HG02884 (cell line): ENCODE results near the gene CTCF.

ENCODE experiments used
- ATAC-seq: cut with Tn5 transposase; IDR thresholded peaks from one replicate; pipeline ENCODE4 v1.9.1; 2021; ENCODE audit warnings: mild to moderate bottlenecking, moderate library complexity; ENCODE audit not compliant: unreplicated experiment

Gene CTCF

DNA sequence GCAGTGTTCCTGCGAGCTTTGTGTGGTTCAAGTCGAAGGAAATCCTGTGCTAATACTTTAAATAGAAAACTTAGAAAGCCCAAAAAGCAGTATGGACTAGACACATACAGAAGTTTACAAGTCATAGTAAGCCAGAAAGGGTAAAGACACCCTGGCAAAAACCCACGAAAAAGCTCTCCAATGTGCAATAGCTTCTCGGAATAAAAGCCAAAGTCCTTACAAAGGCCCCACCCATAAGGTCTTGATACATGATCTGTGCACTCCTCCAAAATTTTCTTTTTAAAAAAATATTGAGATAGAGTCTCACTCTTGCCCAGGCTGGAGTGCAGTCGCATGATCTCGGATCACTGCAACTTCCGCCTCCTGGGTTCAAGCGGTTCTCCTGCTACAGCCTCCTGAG lies 114.6 kb downstream of the CTCF start:
- no peak for ATAC-seq

DNA sequence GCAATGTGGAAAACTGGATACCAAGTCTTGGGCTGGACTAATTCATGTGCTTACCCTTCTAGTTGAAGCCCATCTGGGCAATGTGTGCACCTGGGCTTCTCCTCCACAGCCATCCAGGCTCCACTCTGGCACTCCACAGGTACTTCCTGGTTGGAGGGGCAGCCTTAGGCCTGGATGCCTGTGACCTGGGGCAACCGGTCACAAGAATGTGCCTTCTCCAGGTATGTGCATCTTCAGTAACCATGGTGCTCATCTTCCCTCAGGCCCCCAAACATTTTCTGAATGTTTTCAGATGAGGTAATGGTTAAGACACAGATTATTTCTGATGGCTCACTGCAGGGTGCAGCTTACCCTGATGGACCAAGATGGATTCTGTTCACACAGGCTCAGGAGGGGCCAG lies 115.4 kb downstream of the CTCF start:
- no peak for ATAC-seq

DNA sequence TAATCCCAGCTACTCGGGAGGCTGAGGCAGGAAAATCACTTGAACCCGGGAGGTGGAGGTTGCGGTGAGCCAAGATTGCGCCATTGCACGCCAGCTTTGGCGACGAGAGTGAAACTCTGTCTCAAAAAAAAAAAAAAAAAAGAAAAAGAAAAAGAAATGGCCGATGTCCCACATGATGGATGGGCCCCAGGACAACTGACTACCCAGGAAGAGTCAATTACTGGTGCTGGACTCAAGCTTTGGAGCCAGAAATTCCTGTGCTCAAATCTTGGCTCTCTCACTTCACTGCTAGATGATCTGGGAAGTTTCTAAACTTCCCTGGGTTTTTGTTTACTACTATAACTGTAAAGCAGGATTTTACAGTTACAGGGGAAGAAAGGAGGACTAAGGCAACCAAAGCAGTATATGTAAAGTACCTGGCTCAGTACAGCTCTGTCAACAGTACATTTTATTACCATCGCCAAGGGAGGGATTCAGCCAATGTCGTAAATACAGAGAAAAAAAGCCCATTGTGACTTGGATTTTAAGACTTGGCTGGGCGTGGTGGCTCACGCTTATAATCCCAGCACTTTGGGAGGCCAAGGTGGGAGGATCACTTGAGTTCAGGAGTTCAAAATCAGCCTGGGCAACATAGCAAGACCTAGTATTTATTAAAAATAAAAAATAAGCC lies 116.2 kb downstream of the CTCF start:
- no peak for ATAC-seq

- no peak for ATAC-seq
These were observed 117.9 kb downstream of the CTCF start for GRCh38 chr16:67679935-67680897.

DNA sequence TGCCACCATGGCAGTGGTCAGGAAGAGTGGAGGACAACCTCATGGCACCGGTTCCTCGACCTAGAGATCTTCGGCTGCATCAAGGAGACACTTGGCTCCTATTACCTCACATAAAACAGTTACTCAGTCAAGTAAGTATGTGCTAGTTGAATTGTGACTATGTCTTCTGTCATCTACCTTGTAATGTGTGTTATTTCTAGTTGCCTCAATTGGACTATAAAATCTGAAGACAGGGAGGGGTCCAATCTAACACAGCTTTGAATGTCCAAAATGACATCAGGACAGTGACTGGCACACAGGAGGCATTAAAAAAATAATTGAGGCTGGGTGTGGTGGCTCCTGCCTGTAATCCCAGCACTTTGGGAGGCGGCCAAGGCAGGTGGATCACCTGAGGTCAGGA lies 121.4 kb downstream of the CTCF start:
- ATAC-seq: no peak

DNA sequence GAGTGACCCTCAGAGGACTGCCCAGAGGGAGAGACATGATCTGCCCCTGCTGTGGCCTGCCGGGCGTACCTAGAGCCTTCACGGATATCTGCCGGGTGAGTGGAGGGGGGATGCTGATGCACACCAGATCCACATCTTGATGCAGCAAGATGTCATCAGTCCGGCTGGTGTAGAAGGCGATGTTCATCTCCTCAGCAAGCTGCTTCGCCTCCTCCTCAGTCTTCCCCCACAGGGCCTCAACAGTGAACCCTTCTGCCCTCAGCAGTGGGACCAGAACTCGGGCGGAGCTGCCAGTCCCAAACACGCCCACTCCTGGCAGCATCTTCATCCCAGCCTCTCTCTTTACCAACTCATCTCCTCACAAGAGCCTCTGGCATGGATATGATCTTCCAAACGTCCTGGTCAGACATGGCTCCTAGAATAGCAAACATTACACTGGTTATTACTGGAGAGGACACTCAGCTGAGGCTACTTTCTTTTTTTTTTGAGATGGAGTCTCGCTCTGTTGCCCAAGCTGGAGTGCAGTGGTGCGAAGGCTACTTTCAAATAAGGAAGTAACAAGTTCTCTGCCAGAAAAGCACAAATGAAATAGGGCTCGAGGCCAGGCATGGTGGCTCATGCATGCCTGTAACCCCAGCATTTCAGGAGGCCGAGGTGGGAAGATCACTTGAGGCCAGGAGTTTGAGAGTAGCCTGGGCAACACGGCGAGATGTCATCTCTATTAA lies 123.2 kb downstream of the CTCF start:
- no peak for ATAC-seq
